H1 (cell line): ENCODE measurements around the gene TGOLN2.

Experiments used
- CHD1 ChIP-seq: IDR thresholded peaks from 2 replicates; pipeline ENCODE4 v1.6.1; 2012; ENCODE audit warnings: low read depth, low read length, improper control_type of control experiment
- EZH2 ChIP-seq: fragments of 200-600 bp; sonication (generic); IDR thresholded peaks from 2 replicates; pipeline ENCODE4 v1.7.1; 2012; ENCODE audit warnings: low read depth, mild to moderate bottlenecking, moderate library complexity, low read length, inconsistent platforms; ENCODE audit not compliant: severe bottlenecking
- KDM5A ChIP-seq: fragments of 200-600 bp; IDR thresholded peaks from 2 replicates; pipeline ENCODE4 v1.7.1; 2012; ENCODE audit warnings: mild to moderate bottlenecking, low read length, inconsistent platforms, mixed read lengths
- MAFK ChIP-seq: IDR thresholded peaks from 2 replicates; pipeline ENCODE4 v1.6.1; 2012; ENCODE audit warnings: low read depth, mild to moderate bottlenecking, improper control_type of control experiment, low read length
- NRF1 ChIP-seq: IDR thresholded peaks from 2 replicates; pipeline ENCODE4 v1.6.1; 2011; ENCODE audit warnings: mild to moderate bottlenecking, low read depth, low read length, improper control_type of control experiment
- PHF8 ChIP-seq: fragments of 200-600 bp; sonication (generic); conservative IDR thresholded peaks from 2 replicates; pipeline ENCODE4 v1.7.1; 2012; ENCODE audit warnings: low read depth, mild to moderate bottlenecking, inconsistent platforms, low read length, moderate library complexity
- POLR2A ChIP-seq, 2 experiments: IDR thresholded peaks; 1 replicate in 1 of 2; 2 replicates in 1 of 2; pipeline ENCODE4 v1.6.1; 2011; ENCODE audit warnings: low read depth in 2 of 2, low read length in 2 of 2, mild to moderate bottlenecking in 2 of 2; ENCODE audit errors: control extremely low read depth in 1 of 2
- TEAD4 ChIP-seq: IDR thresholded peaks from 2 replicates; pipeline ENCODE4 v1.6.1; 2012; ENCODE audit warnings: low read depth, low read length, inconsistent platforms, mixed read lengths
- TF ChIP-seq, protein P1 (sequence below), 3 experiments: IDR thresholded peaks; 1 replicate in 2 of 3; 2 replicates in 1 of 3; pipeline versions ENCODE4 v1.5.1 to v1.6.1; 2011; ENCODE audit warnings: low read length in 3 of 3, mild to moderate bottlenecking in 3 of 3, inconsistent platforms in 2 of 3, low read depth in 1 of 3, moderate library complexity in 1 of 3; ENCODE audit not compliant: insufficient read depth in 1 of 3; ENCODE audit errors: control extremely low read depth in 1 of 3
- TF ChIP-seq, protein P2 (sequence below): IDR thresholded peaks from 2 replicates; pipeline ENCODE4 v1.6.1; 2012; ENCODE audit warnings: inconsistent platforms

DNA sequence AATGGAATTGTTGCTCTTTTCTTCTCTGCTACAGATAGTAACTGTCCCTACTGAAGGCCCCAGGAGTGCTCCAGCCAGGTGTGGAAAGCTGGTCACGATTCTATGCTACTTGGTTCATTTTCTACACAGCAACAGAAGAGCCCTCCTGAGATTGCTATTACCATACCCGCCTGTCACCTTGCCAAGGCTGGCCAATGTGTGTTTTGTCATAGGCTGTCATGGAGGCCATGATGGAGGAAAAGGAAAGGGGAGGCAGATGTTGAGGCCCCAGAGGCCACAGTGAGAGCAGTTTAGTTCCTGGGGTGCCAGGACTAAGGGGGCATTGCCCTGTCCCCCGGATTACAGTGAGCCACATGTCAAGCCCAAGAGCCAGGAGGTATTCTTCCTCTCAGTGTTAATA lies 27.7 kb upstream of the TGOLN2 start:
- TF ChIP-seq MAFK = no peak
- TF ChIP-seq, protein P1, sequence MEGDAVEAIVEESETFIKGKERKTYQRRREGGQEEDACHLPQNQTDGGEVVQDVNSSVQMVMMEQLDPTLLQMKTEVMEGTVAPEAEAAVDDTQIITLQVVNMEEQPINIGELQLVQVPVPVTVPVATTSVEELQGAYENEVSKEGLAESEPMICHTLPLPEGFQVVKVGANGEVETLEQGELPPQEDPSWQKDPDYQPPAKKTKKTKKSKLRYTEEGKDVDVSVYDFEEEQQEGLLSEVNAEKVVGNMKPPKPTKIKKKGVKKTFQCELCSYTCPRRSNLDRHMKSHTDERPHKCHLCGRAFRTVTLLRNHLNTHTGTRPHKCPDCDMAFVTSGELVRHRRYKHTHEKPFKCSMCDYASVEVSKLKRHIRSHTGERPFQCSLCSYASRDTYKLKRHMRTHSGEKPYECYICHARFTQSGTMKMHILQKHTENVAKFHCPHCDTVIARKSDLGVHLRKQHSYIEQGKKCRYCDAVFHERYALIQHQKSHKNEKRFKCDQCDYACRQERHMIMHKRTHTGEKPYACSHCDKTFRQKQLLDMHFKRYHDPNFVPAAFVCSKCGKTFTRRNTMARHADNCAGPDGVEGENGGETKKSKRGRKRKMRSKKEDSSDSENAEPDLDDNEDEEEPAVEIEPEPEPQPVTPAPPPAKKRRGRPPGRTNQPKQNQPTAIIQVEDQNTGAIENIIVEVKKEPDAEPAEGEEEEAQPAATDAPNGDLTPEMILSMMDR (IDR thresholded peaks at IDR 0.05; ENCODE audit: control extremely low read depth in 1 of 3, insufficient read depth in 1 of 3, low read depth in 1 of 3, low read length in 3 of 3) = no peak
- TF ChIP-seq TEAD4 = no peak
- TF ChIP-seq EZH2 = no peak
- no peak for TF ChIP-seq PHF8
- TF ChIP-seq KDM5A = no peak
- TF ChIP-seq POLR2A (IDR thresholded peaks at IDR 0.05; ENCODE audit: control extremely low read depth in 1 of 2, low read depth in 2 of 2, low read length in 2 of 2) = no peak
- no peak for TF ChIP-seq NRF1
- TF ChIP-seq, protein P2, sequence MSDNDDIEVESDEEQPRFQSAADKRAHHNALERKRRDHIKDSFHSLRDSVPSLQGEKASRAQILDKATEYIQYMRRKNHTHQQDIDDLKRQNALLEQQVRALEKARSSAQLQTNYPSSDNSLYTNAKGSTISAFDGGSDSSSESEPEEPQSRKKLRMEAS = no peak
- TF ChIP-seq CHD1 = no peak
